H4 (cell line): ENCODE measurements around the gene POLK. TPM values are rescaled to one million over a fixed set of nuclear protein-coding genes. Genes with fewer than 3 reads are reported as not detected.
"Not testable (repeated sequence)": the region's sequence is repeated elsewhere in the genome, so short reads cannot be mapped to it uniquely, and the experiment has no call there.

Experiments
- DNase-seq: peaks from one replicate; pipeline ENCODE4 v3.0.0-alpha.2; 2015; ENCODE audit warnings: low spot score
- total RNA-seq: library from RNA; depleted of rRNA; stranded (reverse); fragments of >200 nt; shearing (Covaris generic); gene quantifications from 2 replicates; pipeline ENCODE4 v1.2.3, GENCODE V29; 2014

The POLK gene
- total RNA-seq, 1 experiment from 2014 or later = 11.8 TPM

GRCh38 chr5:75510836-75511434 is 756 bp upstream of the POLK start:
- DNase-seq = no peak

- no peak for DNase-seq
Measured at GRCh38 chr5:75512383-75513074, 838 bp downstream of the POLK start.

GRCh38 chr5:75513841-75514240 is 2.1 kb downstream of the POLK start:
- no peak for DNase-seq

- no peak for DNase-seq
Measured at GRCh38 chr5:75514323-75514722, 2.6 kb downstream of the POLK start.

GRCh38 chr5:75519761-75520160 is 8.1 kb downstream of the POLK start:
- no peak for DNase-seq

GRCh38 chr5:75521195-75521594 is 9.5 kb downstream of the POLK start:
- no peak for DNase-seq

GRCh38 chr5:75522025-75522424 is 10.3 kb downstream of the POLK start:
- DNase-seq = no peak

GRCh38 chr5:75522542-75522941 is 10.9 kb downstream of the POLK start:
- no peak for DNase-seq

- DNase-seq = no peak
Measured at GRCh38 chr5:75523275-75523674, 11.6 kb downstream of the POLK start.

GRCh38 chr5:75524071-75524470 is 12.4 kb downstream of the POLK start:
- no peak for DNase-seq

GRCh38 chr5:75524591-75524990 is 12.9 kb downstream of the POLK start:
- DNase-seq = no peak

GRCh38 chr5:75525344-75525743 is 13.7 kb downstream of the POLK start:
- no peak for DNase-seq

- no peak for DNase-seq
Measured at GRCh38 chr5:75526070-75526469, 14.4 kb downstream of the POLK start.

GRCh38 chr5:75529185-75529584 is 17.5 kb downstream of the POLK start:
- no peak for DNase-seq

- no peak for DNase-seq
Measured at GRCh38 chr5:75532190-75532589, 20.5 kb downstream of the POLK start.

- DNase-seq = not testable (repeated sequence)
Measured at GRCh38 chr5:75533716-75534115, 22.0 kb downstream of the POLK start.

GRCh38 chr5:75534734-75535133 is 23.0 kb downstream of the POLK start:
- no peak for DNase-seq

GRCh38 chr5:75536147-75536546 is 24.5 kb downstream of the POLK start:
- DNase-seq = no peak

- DNase-seq = no peak
Measured at GRCh38 chr5:75536694-75537360, 25.1 kb downstream of the POLK start.

- no peak for DNase-seq
Measured at GRCh38 chr5:75538211-75538610, 26.5 kb downstream of the POLK start.

GRCh38 chr5:75545131-75545530 is 33.4 kb downstream of the POLK start:
- DNase-seq = no peak

- no peak for DNase-seq
Measured at GRCh38 chr5:75546830-75547229, 35.1 kb downstream of the POLK start.

GRCh38 chr5:75547812-75548211 is 36.1 kb downstream of the POLK start:
- no peak for DNase-seq
